ENCODE data around the gene TAS2R19.
"Not testable (repeated sequence)": the region's sequence is repeated elsewhere in the genome, so short reads cannot be mapped to it uniquely, and the experiment has no call there.

Gene TAS2R19, protein sequence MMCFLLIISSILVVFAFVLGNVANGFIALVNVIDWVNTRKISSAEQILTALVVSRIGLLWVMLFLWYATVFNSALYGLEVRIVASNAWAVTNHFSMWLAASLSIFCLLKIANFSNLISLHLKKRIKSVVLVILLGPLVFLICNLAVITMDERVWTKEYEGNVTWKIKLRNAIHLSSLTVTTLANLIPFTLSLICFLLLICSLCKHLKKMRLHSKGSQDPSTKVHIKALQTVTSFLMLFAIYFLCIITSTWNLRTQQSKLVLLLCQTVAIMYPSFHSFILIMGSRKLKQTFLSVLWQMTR

DNA sequence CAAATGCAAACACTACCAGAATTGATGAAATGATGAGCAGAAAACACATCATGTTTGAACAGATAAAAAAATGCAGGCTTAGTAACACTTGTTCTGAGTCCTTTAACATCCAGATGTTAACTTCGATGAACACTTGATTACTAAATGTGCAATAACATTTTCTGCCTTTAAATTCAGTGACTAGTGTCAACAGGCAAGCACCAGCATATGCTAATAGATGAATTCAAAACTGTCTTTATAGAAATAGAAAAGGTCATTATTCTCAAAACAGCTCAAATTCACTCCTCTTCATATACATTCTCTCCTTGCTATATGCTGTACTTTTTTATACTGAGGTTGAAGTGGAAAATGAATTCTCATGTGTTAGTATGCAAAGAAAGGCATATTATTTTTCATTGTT, at the start of gene TAS2R19:
TSS of gene TAS2R19 (minus strand) at position 101 of the 400 bp plus-strand sequence. CDS start at position 52, 49 bp downstream.
- no peak for DNase-seq (ENCODE audit: extremely low spot score)
- CTCF ChIA-PET: no interaction called here
- POLR2A ChIA-PET: no interaction called here
- TF ChIP-seq, protein P1, sequence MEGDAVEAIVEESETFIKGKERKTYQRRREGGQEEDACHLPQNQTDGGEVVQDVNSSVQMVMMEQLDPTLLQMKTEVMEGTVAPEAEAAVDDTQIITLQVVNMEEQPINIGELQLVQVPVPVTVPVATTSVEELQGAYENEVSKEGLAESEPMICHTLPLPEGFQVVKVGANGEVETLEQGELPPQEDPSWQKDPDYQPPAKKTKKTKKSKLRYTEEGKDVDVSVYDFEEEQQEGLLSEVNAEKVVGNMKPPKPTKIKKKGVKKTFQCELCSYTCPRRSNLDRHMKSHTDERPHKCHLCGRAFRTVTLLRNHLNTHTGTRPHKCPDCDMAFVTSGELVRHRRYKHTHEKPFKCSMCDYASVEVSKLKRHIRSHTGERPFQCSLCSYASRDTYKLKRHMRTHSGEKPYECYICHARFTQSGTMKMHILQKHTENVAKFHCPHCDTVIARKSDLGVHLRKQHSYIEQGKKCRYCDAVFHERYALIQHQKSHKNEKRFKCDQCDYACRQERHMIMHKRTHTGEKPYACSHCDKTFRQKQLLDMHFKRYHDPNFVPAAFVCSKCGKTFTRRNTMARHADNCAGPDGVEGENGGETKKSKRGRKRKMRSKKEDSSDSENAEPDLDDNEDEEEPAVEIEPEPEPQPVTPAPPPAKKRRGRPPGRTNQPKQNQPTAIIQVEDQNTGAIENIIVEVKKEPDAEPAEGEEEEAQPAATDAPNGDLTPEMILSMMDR (IDR thresholded peaks at IDR 0.05; ENCODE audit: control extremely low read depth, extremely low read depth, low read depth, missing control alignments): no peak

DNA sequence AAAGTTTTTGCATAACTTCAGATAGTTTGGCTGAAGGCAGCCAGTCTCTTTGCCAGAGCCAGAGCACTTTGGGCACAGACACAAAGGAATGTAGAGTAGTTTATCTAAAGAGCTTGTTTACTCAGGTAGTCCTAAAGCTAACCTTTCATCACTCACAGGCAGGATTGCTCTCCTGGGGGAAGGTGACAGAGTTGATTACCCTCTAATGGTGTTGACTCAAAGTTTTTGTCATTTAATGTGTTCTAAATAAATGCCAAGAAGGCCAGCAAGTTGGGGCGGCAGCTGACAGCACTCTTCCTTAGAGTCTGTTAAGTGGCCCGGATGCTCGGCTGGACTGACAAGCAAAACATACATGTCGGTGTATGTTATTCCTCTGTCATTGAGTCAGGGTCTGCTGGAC, 49.0 kb upstream of the TAS2R19 start:
- CTCF ChIA-PET: no interaction called here
- TF ChIP-seq, protein P1 (IDR thresholded peaks at IDR 0.05; ENCODE audit: control extremely low read depth, extremely low read depth, low read depth, missing control alignments): no peak

DNA sequence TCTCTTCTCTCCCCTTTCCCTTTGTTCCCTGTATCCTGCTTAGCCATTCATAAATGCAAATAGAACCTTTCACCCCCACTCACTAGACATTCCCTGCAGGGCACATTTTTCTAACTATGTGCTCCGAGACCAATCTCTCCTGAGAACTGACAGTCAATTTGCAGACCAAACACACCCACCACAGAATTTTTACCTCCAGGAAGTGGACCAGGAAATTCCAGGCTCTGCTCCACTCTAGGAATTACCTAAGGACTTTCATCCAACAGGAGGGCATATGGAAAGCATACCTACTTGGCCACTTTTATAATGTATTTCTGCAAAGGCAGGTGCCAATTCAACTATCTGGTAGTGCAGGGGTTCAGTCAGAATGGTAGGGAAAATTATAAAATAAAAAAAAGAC, 48.6 kb upstream of the TAS2R19 start:
- DNase-seq (ENCODE audit: extremely low spot score): no peak
- TF ChIP-seq, protein P1 (IDR thresholded peaks at IDR 0.05; ENCODE audit: control extremely low read depth, extremely low read depth, low read depth, missing control alignments): no peak
- CTCF ChIA-PET: no interaction called here
- POLR2A ChIA-PET: no interaction called here

More for the DNA sequence above, 49.0 kb upstream of the TAS2R19 start:
- POLR2A ChIA-PET: no interaction called here
- DNase-seq (ENCODE audit: extremely low spot score): no peak

DNA sequence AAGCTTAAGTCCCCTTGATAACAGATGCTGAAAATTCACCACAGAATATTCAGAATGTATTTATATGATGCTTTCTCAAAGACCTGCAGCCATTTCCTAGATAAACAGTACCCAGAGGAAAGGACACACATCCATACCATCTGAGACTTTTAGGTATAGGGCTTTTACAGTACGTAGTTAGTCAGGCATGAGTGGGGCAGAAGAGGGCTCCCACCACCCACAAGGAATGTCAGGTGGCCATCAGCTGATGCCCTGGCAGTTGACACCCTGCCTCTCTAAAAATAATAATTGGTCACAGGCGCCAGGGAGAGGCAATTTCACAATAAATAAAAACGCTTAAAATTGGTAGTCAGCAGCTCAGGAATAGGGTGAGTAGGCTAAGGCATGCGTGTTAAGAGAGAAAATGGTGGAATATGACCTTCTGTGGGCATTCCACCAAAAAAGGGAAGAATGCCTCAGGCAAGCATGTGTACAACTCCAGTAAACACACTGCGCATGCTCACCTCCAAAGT, 47.5 kb upstream of the TAS2R19 start:
- POLR2A ChIA-PET: no interaction called here
- TF ChIP-seq, protein P1 (IDR thresholded peaks at IDR 0.05; ENCODE audit: control extremely low read depth, extremely low read depth, low read depth, missing control alignments): no peak
- CTCF ChIA-PET: interaction anchor here (1.2 kb wide), 1 partner anchor 12 kb away, joined by 3 read pairs; no protein-coding TSS in a partner anchor
- no peak for DNase-seq (ENCODE audit: extremely low spot score)

DNA sequence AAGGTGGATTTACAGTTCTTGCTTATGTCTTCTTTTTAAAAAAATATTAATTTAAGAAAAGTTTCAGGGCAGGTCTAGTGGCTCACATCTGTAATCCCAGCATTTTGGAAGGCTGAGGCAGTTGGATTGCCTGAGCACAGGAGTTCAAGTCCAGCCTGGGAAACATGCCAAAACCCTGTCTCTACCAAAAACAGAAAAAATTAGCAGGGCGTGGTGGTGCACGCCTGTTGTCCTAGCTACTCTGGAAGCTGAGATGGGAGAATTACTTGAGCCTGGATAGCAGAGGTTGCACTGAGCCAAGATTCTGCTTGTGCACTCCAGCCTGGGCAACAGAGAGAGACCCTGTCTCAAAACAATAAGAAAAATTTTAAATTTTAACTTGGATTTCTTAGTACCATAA, 45.1 kb upstream of the TAS2R19 start:
- CTCF ChIA-PET: no interaction called here
- POLR2A ChIA-PET: no interaction called here
- TF ChIP-seq, protein P1 (IDR thresholded peaks at IDR 0.05; ENCODE audit: control extremely low read depth, extremely low read depth, low read depth, missing control alignments): no peak
- no peak for DNase-seq (ENCODE audit: extremely low spot score)

DNA sequence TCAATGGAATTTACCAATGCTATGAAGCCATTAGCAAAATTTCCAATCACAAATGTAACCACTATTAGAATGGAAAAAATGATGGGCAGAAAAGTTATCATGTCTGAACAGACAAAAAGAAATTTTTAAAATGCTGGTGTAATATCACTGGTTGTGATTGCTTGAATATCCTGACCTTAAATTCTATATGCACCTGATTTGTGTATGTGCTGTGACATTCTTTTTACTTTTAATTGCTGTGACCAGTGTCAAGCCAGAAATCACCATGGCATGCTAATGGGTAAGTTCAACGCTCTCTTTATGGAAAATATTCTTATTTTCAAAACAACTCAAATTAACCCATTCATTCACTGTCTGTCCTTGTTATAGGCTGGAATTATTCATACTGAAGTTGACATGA, 39.8 kb upstream of the TAS2R19 start, which contains the start of gene TAS2R46:
TSS of gene TAS2R46 (minus strand) at position 101 of the 400 bp plus-strand sequence. CDS start at position 101, 0 bp downstream.
- DNase-seq (ENCODE audit: extremely low spot score); CTCF ChIA-PET; POLR2A ChIA-PET: not testable (repeated sequence)

DNA sequence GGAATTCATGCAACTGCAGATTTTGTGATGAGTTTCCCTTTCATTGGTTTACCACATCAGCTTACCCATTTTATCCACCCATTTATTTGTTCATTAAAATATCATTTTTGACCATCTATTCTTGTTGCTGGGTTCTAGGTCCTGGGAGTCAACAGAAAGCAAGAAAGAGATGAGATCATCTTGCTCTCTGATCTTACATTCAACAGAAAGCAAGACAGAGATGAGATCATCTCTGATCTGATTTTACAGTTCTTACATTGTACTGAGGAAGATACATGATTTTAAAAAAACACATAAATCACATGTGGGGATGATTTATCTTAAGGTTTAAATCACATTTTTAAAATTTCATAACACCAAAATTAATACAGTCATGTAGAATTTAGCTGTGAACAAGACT, 37.4 kb upstream of the TAS2R19 start:
- no peak for DNase-seq (ENCODE audit: extremely low spot score)
- POLR2A ChIA-PET: no interaction called here
- CTCF ChIA-PET: no interaction called here
- TF ChIP-seq, protein P1 (IDR thresholded peaks at IDR 0.05; ENCODE audit: control extremely low read depth, extremely low read depth, low read depth, missing control alignments): no peak

Data from GM10248 (cell line).